Measurements from ENCODE around the gene CBX8.

- TF ChIP-seq CTCF (conservative IDR thresholded peaks at IDR 0.05) (no peak), ZFX (IDR thresholded peaks at IDR 0.05) (no peak)
These were observed 31.2 kb downstream of the CBX8 start for GRCh38 chr17:79765708-79766107.

Data from C4-2B (cell line).